HCT116 (cell line): ENCODE measurements around the gene HIBADH. TPM values are rescaled to one million over a fixed set of nuclear protein-coding genes. Genes with fewer than 3 reads are reported as not detected.

Experiments
- ATAC-seq: fragments of 200-7000 bp; cut with Tn5 transposase; 2 replicates; pipeline ENCODE4 v1.9.1; 2020; ENCODE audit warnings: mild to moderate bottlenecking, moderate library complexity
- BruUV-seq: library from RNA; stranded (reverse); fragments of 400-500 nt; replicated peaks from 2 replicates; lab custom pipeline; 2021; lab: Mats Ljungman, UMichigan
- CTCF ChIA-PET: fragments of 300-600 bp; sonication (Branson Sonifier 250); formaldehyde crosslinking; loops from one replicate; lab custom pipeline; 2021; ENCODE audit warnings: antibody characterized with exemption; lab: Charles Lee
- POLR2A ChIA-PET: fragments of 300-600, 350-600 bp; sonication (Branson Sonifier 250); formaldehyde crosslinking; loops from one replicate; lab custom pipeline; 2021; ENCODE audit warnings: antibody characterized with exemption; lab: Charles Lee
- RAD21 ChIA-PET, 2 experiments: fragments of 300-600 bp; sonication (Branson Sonifier 250); formaldehyde crosslinking; loops; one replicate each; lab custom pipeline; 2023; ENCODE audit warnings: low total read pairs in 2 of 2; ENCODE audit not compliant: uncharacterized antibody in 2 of 2, unreplicated experiment in 2 of 2, low non-redundant PET in 1 of 2; lab: Charles Lee
- DNase-seq: peaks from one replicate; pipeline ENCODE4 v3.0.0-alpha.2; 2010; ENCODE audit warnings: low read depth, low spot score
- H2AFZ ChIP-seq: fragments of 200-600 bp; shearing (Covaris generic), sonication (generic); 2 replicates; pipeline ENCODE4 v1.6.1; 2017; ENCODE audit warnings: low read depth, mixed run types, mixed read lengths, antibody characterized with exemption, low read length; ENCODE audit not compliant: poor library complexity, severe bottlenecking
- H3K27ac ChIP-seq: 2 replicates; pipeline ENCODE4 v1.5.1; 2012; ENCODE audit warnings: low read depth, low read length
- H3K27me3 ChIP-seq: fragments of 200-600 bp; sonication (generic); 2 replicates; pipeline ENCODE4 v1.6.1; 2016; ENCODE audit warnings: mixed run types, low read length, mixed read lengths; ENCODE audit not compliant: insufficient read depth
- H3K36me3 ChIP-seq, 2 experiments: fragments of 200-500 bp in 1 of 2; fragments of 200-600 bp in 1 of 2; sonication (Bioruptor generic) in 1 of 2; sonication (generic) in 1 of 2; 2 replicates each; pipeline versions ENCODE4 v1.5.1 to v1.6.1; 2014 to 2016; ENCODE audit warnings: low read length in 2 of 2, inconsistent platforms in 1 of 2, mixed read lengths in 1 of 2, mixed run types in 1 of 2; ENCODE audit not compliant: insufficient read depth in 2 of 2, control insufficient read depth in 1 of 2
- H3K4me1 ChIP-seq, 2 experiments: fragments of 200-600 bp in 1 of 2; sonication (generic) in 1 of 2; 2 replicates each; pipeline versions ENCODE4 v1.5.1 to v1.6.1; 2012 to 2017; ENCODE audit warnings: low read length in 2 of 2, inconsistent platforms in 1 of 2, mild to moderate bottlenecking in 1 of 2, mixed read lengths in 1 of 2, mixed run types in 1 of 2, moderate library complexity in 1 of 2; ENCODE audit not compliant: insufficient read depth in 2 of 2, control insufficient read depth in 1 of 2
- H3K4me2 ChIP-seq: fragments of 200-600 bp; sonication (generic); 2 replicates; pipeline ENCODE4 v1.6.1; 2017; ENCODE audit warnings: mixed run types, low read length, mixed read lengths
- H3K4me3 ChIP-seq, 2 experiments: fragments of 200-600 bp in 1 of 2; sonication (generic) in 1 of 2; replicated peaks in 1 of 2; 2 replicates each; pipeline ENCODE4 v1.5.1; 2011 to 2016; ENCODE audit warnings: low read length in 2 of 2, control low read depth in 1 of 2, low read depth in 1 of 2, mild to moderate bottlenecking in 1 of 2, mixed read lengths in 1 of 2, mixed run types in 1 of 2
- H3K79me2 ChIP-seq: fragments of 200-600 bp; sonication (generic); 2 replicates; pipeline ENCODE4 v1.6.1; 2017; ENCODE audit warnings: mild to moderate bottlenecking, mixed run types, low read length, moderate library complexity, mixed read lengths; ENCODE audit not compliant: insufficient read depth
- H3K9ac ChIP-seq: fragments of 200-600 bp; sonication (generic); 2 replicates; pipeline ENCODE4 v1.6.1; 2016; ENCODE audit warnings: low read length, mixed read lengths
- H3K9me2 ChIP-seq: fragments of 200-600 bp; sonication (generic), shearing (Covaris generic); 2 replicates; pipeline ENCODE4 v1.6.1; 2017; ENCODE audit warnings: mixed run types, mild to moderate bottlenecking, moderate library complexity; ENCODE audit not compliant: insufficient read depth
- H3K9me3 ChIP-seq, 2 experiments: fragments of 200-500 bp in 1 of 2; fragments of 200-600 bp in 1 of 2; sonication (Bioruptor generic) in 1 of 2; sonication (generic) in 1 of 2; 2 replicates each; pipeline ENCODE4 v1.6.1; 2014 to 2017; ENCODE audit warnings: low read length in 2 of 2, mixed read lengths in 2 of 2, inconsistent platforms in 1 of 2, low read depth in 1 of 2, mild to moderate bottlenecking in 1 of 2, mixed run types in 1 of 2, moderate library complexity in 1 of 2; ENCODE audit not compliant: control insufficient read depth in 1 of 2, insufficient read depth in 1 of 2
- H4K20me1 ChIP-seq: fragments of 200-600 bp; sonication (generic), shearing (Covaris generic); 2 replicates; pipeline ENCODE4 v1.6.1; 2017; ENCODE audit warnings: mixed run types, mild to moderate bottlenecking, moderate library complexity; ENCODE audit not compliant: insufficient read depth
- CBX3 ChIP-seq: IDR thresholded peaks from 2 replicates; pipeline ENCODE4 v1.6.1; 2012; ENCODE audit warnings: low read depth
- EGR1 ChIP-seq: IDR thresholded peaks from 2 replicates; pipeline ENCODE4 v1.6.1; 2012; ENCODE audit warnings: low read depth
- ELF1 ChIP-seq: IDR thresholded peaks from 2 replicates; pipeline ENCODE4 v1.6.1; 2012; ENCODE audit warnings: low read depth, borderline replicate concordance
- EZH2 ChIP-seq: fragments of 200-600 bp; sonication (generic); IDR thresholded peaks from 2 replicates; pipeline ENCODE4 v1.6.1; 2017; ENCODE audit warnings: antibody characterized with exemption, mixed run types
- FOSL1 ChIP-seq: IDR thresholded peaks from 2 replicates; pipeline ENCODE4 v1.6.1; 2012; ENCODE audit warnings: low read depth
- JUND ChIP-seq: IDR thresholded peaks from 2 replicates; pipeline ENCODE4 v1.6.1; 2012
- POLR2A ChIP-seq: IDR thresholded peaks from 2 replicates; pipeline ENCODE4 v1.7.0; 2011; ENCODE audit warnings: borderline replicate concordance; ENCODE audit not compliant: insufficient read depth, insufficient read length; ENCODE audit errors: extremely low read depth
- POLR2AphosphoS5 ChIP-seq: IDR thresholded peaks from 2 replicates; pipeline ENCODE4 v1.6.1; 2011; ENCODE audit warnings: mild to moderate bottlenecking, low read depth, low read length, moderate library complexity
- SP1 ChIP-seq: IDR thresholded peaks from 2 replicates; pipeline ENCODE4 v1.6.1; 2012; ENCODE audit warnings: low read depth
- SRF ChIP-seq: IDR thresholded peaks from 2 replicates; pipeline ENCODE4 v1.6.1; 2012; ENCODE audit warnings: low read depth
- intact Hi-C: fragments of 100-400 bp; cut with micrococcal nuclease; formaldehyde crosslinking; loops from 2 replicates; pipeline ENCODE4 v1.10.0; 2022
- total RNA-seq: library from RNA; stranded (reverse); gene quantifications from one replicate; pipeline ENCODE4 v1.2.1, GENCODE V29; 2021; ENCODE audit not compliant: unreplicated experiment
- TF ChIP-seq, protein P1 (sequence below): IDR thresholded peaks from 2 replicates; pipeline ENCODE4 v1.6.1; 2012
- TF ChIP-seq, protein P2 (sequence below): IDR thresholded peaks from 2 replicates; pipeline ENCODE4 v1.6.1; 2012; ENCODE audit warnings: low read depth

The HIBADH gene
- total RNA-seq, 1 experiment from 2014 or later, result 32.4 TPM

DNA sequence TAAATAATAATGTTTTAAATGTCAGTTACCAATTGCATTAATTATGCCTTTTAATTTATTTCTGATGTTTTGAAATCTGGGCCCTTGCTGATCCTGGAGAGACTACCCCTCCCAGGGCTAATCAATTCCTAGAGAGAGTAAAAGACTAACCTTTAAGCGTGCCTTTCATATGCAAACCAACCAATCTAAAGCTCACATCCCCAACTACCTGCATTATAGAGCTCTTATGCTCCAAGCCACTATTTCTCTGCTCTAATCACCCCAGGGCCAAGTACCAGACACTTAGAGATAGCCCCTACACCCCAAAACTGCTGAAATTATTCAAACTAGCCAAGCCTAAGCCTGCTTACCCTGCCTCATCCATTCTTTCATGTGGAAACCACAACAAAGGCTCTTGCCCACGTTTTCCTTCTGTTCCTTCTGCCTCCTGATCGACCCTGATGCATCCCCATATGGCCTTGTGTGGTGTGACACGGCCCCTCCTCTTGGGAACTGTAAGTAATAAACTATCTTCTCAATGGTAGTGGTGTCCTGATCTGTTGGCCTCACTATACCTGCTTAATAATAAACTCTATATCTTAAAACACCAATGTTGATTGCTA is 97.7 kb downstream of the HIBADH start:
- Histone ChIP-seq H4K20me1 (no peaks in the 10 kb centered on the region), H3K9me3 (no peaks in the 10 kb centered on the region), H3K27me3 (no peaks in the 10 kb centered on the region), H3K36me3 (no peaks in the 10 kb centered on the region), H3K27ac (no peak overlapping the region), H3K9ac (no peak overlapping the region), H3K79me2 (no peaks in the 10 kb centered on the region), H2AFZ (no peak overlapping the region), H3K4me1 (no peaks in the 10 kb centered on the region), H3K9me2 (no peaks in the 10 kb centered on the region; the same call in 1 of the 2 replicates), H3K4me3 (no peak overlapping the region), H3K4me2 (no peak overlapping the region)
- no peak for ATAC-seq
- BruUV-seq, result no TSS peak
- no peak for TF ChIP-seq EZH2
- no peak for TF ChIP-seq POLR2A
- TF ChIP-seq, protein P1, sequence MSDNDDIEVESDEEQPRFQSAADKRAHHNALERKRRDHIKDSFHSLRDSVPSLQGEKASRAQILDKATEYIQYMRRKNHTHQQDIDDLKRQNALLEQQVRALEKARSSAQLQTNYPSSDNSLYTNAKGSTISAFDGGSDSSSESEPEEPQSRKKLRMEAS, result no peak
- no peak for TF ChIP-seq CBX3
- TF ChIP-seq ELF1, result no peak
- no peak for TF ChIP-seq JUND
- TF ChIP-seq SRF, result no peak
- no peak for TF ChIP-seq EGR1
- TF ChIP-seq, protein P2, sequence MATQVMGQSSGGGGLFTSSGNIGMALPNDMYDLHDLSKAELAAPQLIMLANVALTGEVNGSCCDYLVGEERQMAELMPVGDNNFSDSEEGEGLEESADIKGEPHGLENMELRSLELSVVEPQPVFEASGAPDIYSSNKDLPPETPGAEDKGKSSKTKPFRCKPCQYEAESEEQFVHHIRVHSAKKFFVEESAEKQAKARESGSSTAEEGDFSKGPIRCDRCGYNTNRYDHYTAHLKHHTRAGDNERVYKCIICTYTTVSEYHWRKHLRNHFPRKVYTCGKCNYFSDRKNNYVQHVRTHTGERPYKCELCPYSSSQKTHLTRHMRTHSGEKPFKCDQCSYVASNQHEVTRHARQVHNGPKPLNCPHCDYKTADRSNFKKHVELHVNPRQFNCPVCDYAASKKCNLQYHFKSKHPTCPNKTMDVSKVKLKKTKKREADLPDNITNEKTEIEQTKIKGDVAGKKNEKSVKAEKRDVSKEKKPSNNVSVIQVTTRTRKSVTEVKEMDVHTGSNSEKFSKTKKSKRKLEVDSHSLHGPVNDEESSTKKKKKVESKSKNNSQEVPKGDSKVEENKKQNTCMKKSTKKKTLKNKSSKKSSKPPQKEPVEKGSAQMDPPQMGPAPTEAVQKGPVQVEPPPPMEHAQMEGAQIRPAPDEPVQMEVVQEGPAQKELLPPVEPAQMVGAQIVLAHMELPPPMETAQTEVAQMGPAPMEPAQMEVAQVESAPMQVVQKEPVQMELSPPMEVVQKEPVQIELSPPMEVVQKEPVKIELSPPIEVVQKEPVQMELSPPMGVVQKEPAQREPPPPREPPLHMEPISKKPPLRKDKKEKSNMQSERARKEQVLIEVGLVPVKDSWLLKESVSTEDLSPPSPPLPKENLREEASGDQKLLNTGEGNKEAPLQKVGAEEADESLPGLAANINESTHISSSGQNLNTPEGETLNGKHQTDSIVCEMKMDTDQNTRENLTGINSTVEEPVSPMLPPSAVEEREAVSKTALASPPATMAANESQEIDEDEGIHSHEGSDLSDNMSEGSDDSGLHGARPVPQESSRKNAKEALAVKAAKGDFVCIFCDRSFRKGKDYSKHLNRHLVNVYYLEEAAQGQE, result no peak
- no peak for TF ChIP-seq POLR2AphosphoS5
- TF ChIP-seq FOSL1, result no peak
- TF ChIP-seq SP1, result no peak
- POLR2A ChIA-PET, result no interaction called here
- intact Hi-C loops, result no loop called here
- no peak for DNase-seq
- CTCF ChIA-PET, result no interaction called here
- RAD21 ChIA-PET, result no interaction called here
